IMR-90 (cell line): ENCODE data around the gene TXNDC12. TPM values are rescaled to one million over a fixed set of nuclear protein-coding genes. Genes with fewer than 3 reads are reported as not detected.

Experiments
- ATAC-seq: fragments of 200-7000 bp; cut with Tn5 transposase; 2 replicates; pipeline ENCODE4 v1.9.1; 2020; ENCODE audit warnings: low read depth, mild to moderate bottlenecking, moderate library complexity
- BruUV-seq: library from RNA; stranded (reverse); fragments of 400-500 nt; replicated peaks from 2 replicates; lab custom pipeline; 2021; lab: Mats Ljungman, UMichigan
- CTCF ChIA-PET: fragments of 300-600 bp; formaldehyde crosslinking; extraction: SDS; loops from one replicate; lab custom pipeline; 2021; ENCODE audit warnings: antibody characterized with exemption; lab: Yijun Ruan, JAX
- POLR2A ChIA-PET: fragments of 300-600 bp; sonication (Branson Sonifier 250); formaldehyde crosslinking; loops from one replicate; lab custom pipeline; 2022; ENCODE audit warnings: antibody characterized with exemption; ENCODE audit not compliant: unreplicated experiment; lab: Charles Lee
- DNase-seq: peaks from one replicate; pipeline ENCODE4 v3.0.0; 2013
- H2AFZ ChIP-seq: replicated peaks from 2 replicates; pipeline ENCODE3; 2013; ENCODE audit warnings: low read length, mild to moderate bottlenecking; ENCODE audit not compliant: poor library complexity
- H2AK5ac ChIP-seq: 2 replicates; pipeline ENCODE4 v1.6.1; 2013; ENCODE audit warnings: low read depth, low read length, inconsistent platforms
- H2AK9ac ChIP-seq: replicated peaks from 2 replicates; pipeline ENCODE3; 2013; ENCODE audit warnings: mild to moderate bottlenecking, low read depth, low read length, moderate library complexity; ENCODE audit not compliant: poor library complexity
- H2BK120ac ChIP-seq: 2 replicates; pipeline ENCODE4 v1.6.1; 2013; ENCODE audit warnings: low read depth, low read length, inconsistent platforms
- H2BK15ac ChIP-seq: 3 replicates; pipeline ENCODE4 v1.6.1; 2013; ENCODE audit warnings: low read depth, low read length, inconsistent platforms
- H2BK20ac ChIP-seq: 2 replicates; pipeline ENCODE4 v1.6.1; 2013; ENCODE audit warnings: low read depth, mild to moderate bottlenecking, inconsistent platforms, low read length, moderate library complexity
- H2BK5ac ChIP-seq: 2 replicates; pipeline ENCODE4 v1.6.1; 2013; ENCODE audit warnings: mild to moderate bottlenecking, low read depth, low read length, inconsistent platforms; ENCODE audit not compliant: poor library complexity, severe bottlenecking
- H3K14ac ChIP-seq: replicated peaks from 2 replicates; pipeline ENCODE4 v1.6.1; 2013; ENCODE audit warnings: low read depth, low read length, inconsistent platforms
- H3K18ac ChIP-seq: 2 replicates; pipeline ENCODE4 v1.6.1; 2013; ENCODE audit warnings: low read depth, low read length, control low read depth
- H3K23ac ChIP-seq: 2 replicates; pipeline ENCODE4 v1.6.1; 2013; ENCODE audit warnings: low read depth, low read length, inconsistent platforms
- H3K27ac ChIP-seq: 2 replicates; pipeline ENCODE4 v1.5.1; 2013; ENCODE audit warnings: mild to moderate bottlenecking, control low read depth, low read length; ENCODE audit not compliant: insufficient read depth
- H3K27me3 ChIP-seq: 2 replicates; pipeline ENCODE4 v1.6.1; 2013; ENCODE audit warnings: low read length; ENCODE audit not compliant: control insufficient read depth, insufficient read depth
- H3K36me3 ChIP-seq: 2 replicates; pipeline ENCODE4 v1.6.1; 2013; ENCODE audit warnings: low read length, mixed read lengths; ENCODE audit not compliant: control insufficient read depth, insufficient read depth
- H3K4ac ChIP-seq: 2 replicates; pipeline ENCODE4 v1.6.1; 2013; ENCODE audit warnings: low read depth, low read length, inconsistent platforms
- H3K4me1 ChIP-seq: 2 replicates; pipeline ENCODE4 v1.6.1; 2013; ENCODE audit warnings: low read length, mixed read lengths; ENCODE audit not compliant: control insufficient read depth, insufficient read depth
- H3K4me2 ChIP-seq: 2 replicates; pipeline ENCODE4 v1.6.1; 2013; ENCODE audit warnings: low read depth, mild to moderate bottlenecking, control low read depth, low read length, moderate library complexity
- H3K4me3 ChIP-seq: 2 replicates; pipeline ENCODE4 v1.5.1; 2013; ENCODE audit warnings: low read depth, mild to moderate bottlenecking, control low read depth, low read length, moderate library complexity; ENCODE audit not compliant: insufficient read depth
- H3K56ac ChIP-seq: 2 replicates; pipeline ENCODE4 v1.6.1; 2013; ENCODE audit warnings: low read length, inconsistent platforms; ENCODE audit not compliant: insufficient read depth; ENCODE audit errors: extremely low read depth
- H3K79me1 ChIP-seq, 2 experiments: 2 replicates each; pipeline ENCODE4 v1.6.1; 2013; ENCODE audit warnings: low read length in 2 of 2, inconsistent platforms in 1 of 2, low read depth in 1 of 2
- H3K9ac ChIP-seq: 2 replicates; pipeline ENCODE4 v1.6.1; 2013; ENCODE audit warnings: low read depth, low read length, control low read depth
- H3K9me1 ChIP-seq: 2 replicates; pipeline ENCODE4 v1.6.1; 2013; ENCODE audit warnings: low read length, inconsistent platforms; ENCODE audit not compliant: insufficient read depth
- H3K9me3 ChIP-seq: 2 replicates; pipeline ENCODE4 v1.6.1; 2013; ENCODE audit warnings: low read length; ENCODE audit not compliant: control insufficient read depth, insufficient read depth
- H4K20me1 ChIP-seq: 2 replicates; pipeline ENCODE4 v1.6.1; 2013; ENCODE audit warnings: low read length, inconsistent platforms; ENCODE audit not compliant: insufficient read depth
- H4K5ac ChIP-seq: 2 replicates; pipeline ENCODE4 v1.6.1; 2013; ENCODE audit warnings: mild to moderate bottlenecking, low read depth, low read length, control low read depth
- H4K8ac ChIP-seq, 2 experiments: 2 replicates each; pipeline ENCODE4 v1.6.1; 2013; ENCODE audit warnings: low read depth in 2 of 2, low read length in 2 of 2, control low read depth in 1 of 2, inconsistent platforms in 1 of 2
- H4K91ac ChIP-seq: 2 replicates; pipeline ENCODE4 v1.6.1; 2013; ENCODE audit warnings: low read depth, low read length, inconsistent platforms; ENCODE audit not compliant: insufficient read depth
- BHLHE40 ChIP-seq: fragments of 150-350 bp; IDR thresholded peaks from 2 replicates; pipeline ENCODE4 v1.6.1; 2016; ENCODE audit warnings: mild to moderate bottlenecking, low read depth, low read length
- CHD1 ChIP-seq: IDR thresholded peaks from 2 replicates; pipeline ENCODE4 v1.6.1; 2012; ENCODE audit warnings: low read depth, low read length, improper control_type of control experiment
- CTCF ChIP-seq: conservative IDR thresholded peaks from 2 replicates; pipeline ENCODE4 v1.5.1; 2012; ENCODE audit warnings: mild to moderate bottlenecking, low read depth, low read length, improper control_type of control experiment
- ELK1 ChIP-seq: fragments of 150-350 bp; IDR thresholded peaks from 2 replicates; pipeline ENCODE4 v1.6.1; 2016; ENCODE audit warnings: low read depth, mild to moderate bottlenecking, low read length, moderate library complexity, borderline replicate concordance
- FOS ChIP-seq: fragments of 150-350 bp; IDR thresholded peaks from 2 replicates; pipeline ENCODE4 v1.6.1; 2016; ENCODE audit warnings: low read depth, low read length
- NFE2L2 ChIP-seq: fragments of 150-350 bp; IDR thresholded peaks from 2 replicates; pipeline ENCODE4 v1.6.1; 2016; ENCODE audit warnings: low read depth, mild to moderate bottlenecking, low read length
- POLR2A ChIP-seq: IDR thresholded peaks from 2 replicates; pipeline ENCODE4 v1.6.1; 2012; ENCODE audit warnings: mild to moderate bottlenecking, low read depth, low read length
- RCOR1 ChIP-seq: IDR thresholded peaks from 2 replicates; pipeline ENCODE4 v1.6.1; 2012; ENCODE audit warnings: mild to moderate bottlenecking, low read length, improper control_type of control experiment; ENCODE audit not compliant: insufficient replicate concordance
- RFX5 ChIP-seq: IDR thresholded peaks from 2 replicates; pipeline ENCODE4 v1.8.0; 2012; ENCODE audit warnings: low read depth, mild to moderate bottlenecking, low read length, moderate library complexity
- USF2 ChIP-seq: fragments of 150-350 bp; IDR thresholded peaks from 2 replicates; pipeline ENCODE4 v1.6.1; 2017; ENCODE audit warnings: mild to moderate bottlenecking, antibody characterized with exemption, low read length, low read depth
- WGBS, 2 experiments: methylation state at CpG; one replicate each; pipeline versions ENCODE4 v1.1.5 to v1.1.7; 2013; ENCODE audit warnings: missing lambda C conversion rate in 2 of 2; ENCODE audit not compliant: insufficient read length in 1 of 2; ENCODE audit errors: extremely low coverage in 2 of 2; 5-methylcytosine and 5-hydroxymethylcytosine counted together
- dilution Hi-C: fragments of 300-500 bp; cut with HindIII; formaldehyde crosslinking; loops from one replicate; pipeline ENCODE4 v1.14.3; 2018; ENCODE audit warnings: low sequenced_read_pairs; ENCODE audit not compliant: unreplicated experiment
- in situ Hi-C: fragments of 300-500 bp; cut with MboI; formaldehyde crosslinking; loops from 3 replicates; pipeline ENCODE4 v1.14.3; 2019; ENCODE audit warnings: low sequenced_read_pairs, inconsistent platforms, mixed read lengths
- intact Hi-C: fragments of 100-400 bp; cut with micrococcal nuclease; formaldehyde crosslinking; loops from 2 replicates; pipeline ENCODE4 v1.10.0; 2022
- polyA plus RNA-seq, 3 experiments: library from polyadenylated mRNA; depleted of rRNA; stranded (reverse); fragments of >200 nt; gene quantifications; 2 replicates each; pipeline ENCODE4 v1.2.3, GENCODE V29; 2012; ENCODE audit warnings: low replicate concordance in 1 of 3
- total RNA-seq: library from RNA; depleted of rRNA; stranded (reverse); fragments of >200 nt; gene quantifications from 2 replicates; pipeline ENCODE4 v1.2.3, GENCODE V29; 2012

TXNDC12 gene
- total and polyA plus RNA-seq, 2 of the 4 experiments (the other 2 are of a cell fraction): 24.4 to 29.9 TPM

GRCh38 chr1:52034050-52034384 is 21.0 kb downstream of the TXNDC12 start:
- Histone ChIP-seq H3K18ac (peak overlapping the region; percentile 32; the same call in 1 of the 2 replicates), H4K91ac (no peak overlapping the region), H2BK120ac (no peak overlapping the region), H2BK20ac (no peak overlapping the region), H3K56ac (no peak overlapping the region), H4K20me1 (peaks cover 18% of the 10 kb centered on the region), H3K9ac (peak overlapping the region; percentile 83; the same call in 1 of the 2 replicates), H3K27me3 (no peaks in the 10 kb centered on the region), H3K4ac (peak overlapping the region; percentile 35; the same call in 1 of the 2 replicates), H2AFZ (no peak overlapping the region), H2AK5ac (no peak overlapping the region), H2BK5ac (peak overlapping the region; percentile 78), H3K36me3 (0 out of 2 replicates have a peak, but pooled peaks cover 1% of the 10 kb centered on the region), H3K4me1 (peaks cover 7% of the 10 kb centered on the region), H3K9me3 (no peaks in the 10 kb centered on the region), H2BK15ac (no peak overlapping the region), H2AK9ac (no peak overlapping the region), H3K79me1 (peaks cover 21 to 47% of the 10 kb centered on the region in 2 experiments), H3K4me2 (peak overlapping the region; percentile 70; the same call in 1 of the 2 replicates), H3K14ac (peak overlapping the region; percentile 49; the same call in 1 of the 2 replicates), H3K23ac (no peak overlapping the region), H4K8ac (peak overlapping the region; percentile 86 to 99), H4K5ac (peak overlapping the region; percentile 90; the same call in 1 of the 2 replicates), H3K27ac (no peak overlapping the region), H3K4me3 (peak overlapping the region; percentile 90; the same call in 1 of the 2 replicates), H3K9me1 (peaks cover 6% of the 10 kb centered on the region; the same call in 1 of the 2 replicates)
- CTCF ChIA-PET: interaction anchor here (1.0 kb wide), 1 partner anchor 128 kb away, joined by 3 read pairs; no protein-coding TSS in a partner anchor
- no peak for TF ChIP-seq RFX5
- no peak for TF ChIP-seq CTCF
- TF ChIP-seq BHLHE40: no peak
- no peak for TF ChIP-seq RCOR1
- TF ChIP-seq NFE2L2: no peak
- TF ChIP-seq CHD1: no peak
- TF ChIP-seq POLR2A: no peak
- no peak for TF ChIP-seq FOS
- TF ChIP-seq ELK1: no peak
- no peak for TF ChIP-seq USF2
- intact Hi-C loops: no loop called here
- no CpG with 5 or more reads among the region's 2 CpGs for WGBS, 2 experiments
- dilution Hi-C loops: no loop called here
- no peak for DNase-seq
- POLR2A ChIA-PET: no interaction called here
- no peak for ATAC-seq
- no TSS peak for BruUV-seq
- in situ Hi-C loops: no loop called here
